NCI-H187 (cell line): ENCODE results near the gene TMEM190.

Source experiments
- DNase-seq, 2 experiments: peaks; one replicate each; lab custom pipeline; 2025; lab: John Stamatoyannopoulos, UW

The TMEM190 gene

GRCh38 chr19:55352040-55352439, 24.6 kb upstream of the TMEM190 start:
- DNase-seq, result no peak

- DNase-seq, result no peak
Measured at GRCh38 chr19:55352549-55353145, 24.0 kb upstream of the TMEM190 start.

DNA sequence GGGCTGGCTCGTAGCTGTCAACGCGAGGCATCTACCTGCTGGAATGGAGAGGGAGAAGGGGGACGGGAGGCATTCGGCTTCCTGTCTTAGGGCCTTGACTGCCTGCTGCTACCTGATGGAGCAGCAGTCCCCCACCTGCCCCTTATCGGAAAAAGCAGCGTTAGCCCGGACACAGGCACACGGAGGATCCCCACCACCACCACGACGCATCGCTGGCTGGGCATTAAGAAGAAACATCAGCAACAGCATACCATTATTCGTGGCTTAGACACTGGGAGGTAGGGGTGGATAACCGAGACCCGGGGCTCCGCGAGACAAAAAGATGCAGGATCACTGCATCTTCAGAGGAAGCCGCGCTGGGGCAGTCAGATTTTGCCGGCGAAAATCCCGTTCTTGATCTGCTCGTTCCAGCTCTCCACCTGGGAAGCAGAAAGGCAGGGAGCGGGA, 23.2 kb upstream of the TMEM190 start:
- no peak for DNase-seq

DNA sequence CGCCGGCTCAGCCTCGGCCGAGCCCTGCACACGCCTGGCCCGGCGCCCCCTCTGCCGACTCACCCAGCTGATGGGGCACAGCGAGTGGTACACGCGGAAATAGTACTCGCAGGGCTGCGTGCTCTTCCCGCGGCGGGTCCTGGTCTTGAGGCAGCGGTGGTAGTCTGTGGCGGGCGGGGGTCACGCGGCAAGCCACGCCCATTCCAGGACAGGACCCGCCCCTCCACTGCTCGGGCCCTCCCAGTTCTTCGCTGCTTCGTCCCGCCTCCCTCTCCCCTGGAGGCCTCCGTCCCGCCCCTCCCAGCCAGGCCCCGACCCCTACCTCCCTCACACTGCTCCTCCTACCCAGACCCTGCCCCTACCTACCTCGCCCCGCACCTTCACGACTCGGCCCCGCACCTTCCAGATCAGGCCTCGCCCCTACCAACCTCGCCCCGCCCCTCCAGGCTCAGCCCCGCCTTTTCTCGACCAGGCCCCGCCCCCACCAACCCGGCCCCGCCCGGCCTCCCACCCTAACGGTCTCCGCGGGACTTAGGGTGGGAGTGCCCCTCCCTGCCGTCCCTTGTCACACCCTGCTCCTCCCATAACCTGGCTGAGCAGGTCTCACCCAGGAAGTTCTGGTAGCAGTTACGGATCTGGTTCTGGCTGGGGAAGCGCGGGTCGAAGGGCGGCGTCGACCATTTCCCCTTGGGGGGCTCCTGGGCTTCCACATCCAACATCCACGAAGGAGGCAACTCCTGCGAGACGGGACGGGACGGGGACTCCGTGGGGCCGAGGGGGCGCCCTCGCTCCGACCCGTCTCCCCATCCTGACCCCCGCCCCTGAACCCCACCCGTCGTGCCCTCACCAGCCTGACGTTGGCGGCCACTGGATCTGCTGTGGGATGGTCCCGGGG, 22.6 kb upstream of the TMEM190 start:
- peak in 1 of 2 experiments; percentile 33 for DNase-seq

- no peak for DNase-seq
Measured at GRCh38 chr19:55354698-55355212, 21.9 kb upstream of the TMEM190 start, which contains the start of gene COX6B2. Gene COX6B2 (minus strand): TSS chr19:55354719. CDS start chr19:55354521, 198 bp downstream.

GRCh38 chr19:55355213-55355821, 21.3 kb upstream of the TMEM190 start:
- DNase-seq, result no peak

DNA sequence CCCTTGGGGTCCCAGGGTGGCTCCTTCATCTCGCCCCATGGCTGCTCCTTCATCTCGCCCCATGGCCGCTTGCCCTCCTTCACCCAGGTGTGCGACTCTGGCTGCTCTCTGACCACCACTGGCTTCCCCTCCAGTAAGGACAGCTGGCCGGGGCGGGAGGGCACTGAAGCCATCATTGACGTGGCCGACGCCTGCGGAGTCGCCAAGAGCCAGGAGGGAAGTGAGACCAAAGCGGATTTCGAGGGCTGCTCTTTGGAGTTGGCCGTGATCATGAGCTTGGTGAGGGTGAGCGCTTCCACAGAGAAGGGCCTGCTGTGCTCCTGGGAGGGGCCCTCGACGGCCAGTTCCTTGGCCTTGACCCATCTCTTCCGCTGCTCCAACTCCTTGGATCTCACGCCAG, 18.1 kb upstream of the TMEM190 start:
- DNase-seq, result no peak

DNA sequence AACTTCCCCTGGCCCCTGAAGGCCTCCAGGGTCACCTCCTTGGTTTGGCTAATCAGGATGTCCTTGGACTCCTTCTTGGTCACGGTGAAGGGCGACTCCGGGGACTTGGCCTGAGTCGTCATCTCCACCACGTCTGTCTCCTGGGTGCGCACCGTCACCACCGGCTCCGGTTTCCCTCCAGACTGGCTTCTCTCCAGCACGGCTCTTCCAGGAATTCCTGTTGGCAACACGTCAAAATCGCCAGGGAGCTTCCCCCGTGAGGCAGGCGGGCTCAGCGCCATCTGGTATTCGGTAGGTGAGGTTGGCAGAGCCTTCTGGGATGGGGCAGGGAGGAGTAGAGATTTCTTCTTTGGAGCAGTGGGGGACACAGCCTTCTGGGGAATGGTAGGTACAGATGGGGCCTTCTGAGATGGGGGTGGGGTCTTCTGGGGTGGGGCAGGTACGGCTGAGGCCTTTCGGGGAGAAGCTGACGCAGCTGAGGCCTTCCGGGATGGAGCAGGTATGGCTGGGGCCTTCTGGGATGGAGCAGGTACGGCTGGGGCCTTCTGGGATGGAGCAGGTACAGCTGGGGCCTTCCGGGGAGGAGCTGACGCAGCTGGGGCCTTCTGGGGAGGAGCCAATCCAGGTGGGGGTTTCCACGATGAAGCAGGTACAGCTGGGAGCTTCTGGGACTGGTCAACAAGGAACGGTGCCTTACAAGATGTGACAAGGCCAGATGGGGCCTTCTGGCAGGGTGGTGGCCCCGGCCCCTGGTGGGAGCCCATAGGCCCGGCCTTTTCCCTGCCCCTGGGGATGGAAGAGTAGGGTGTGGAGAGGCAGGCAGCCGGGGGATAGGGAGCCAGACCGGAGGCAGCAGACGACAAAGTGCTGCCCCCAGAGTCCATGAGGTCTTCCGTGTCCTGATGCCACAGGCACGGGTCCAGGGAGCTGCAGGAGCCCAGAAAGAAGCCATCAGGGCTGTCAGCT, 17.4 kb upstream of the TMEM190 start:
- no peak for DNase-seq

GRCh38 chr19:55360902-55361301, 15.7 kb upstream of the TMEM190 start:
- DNase-seq, result no peak

DNA sequence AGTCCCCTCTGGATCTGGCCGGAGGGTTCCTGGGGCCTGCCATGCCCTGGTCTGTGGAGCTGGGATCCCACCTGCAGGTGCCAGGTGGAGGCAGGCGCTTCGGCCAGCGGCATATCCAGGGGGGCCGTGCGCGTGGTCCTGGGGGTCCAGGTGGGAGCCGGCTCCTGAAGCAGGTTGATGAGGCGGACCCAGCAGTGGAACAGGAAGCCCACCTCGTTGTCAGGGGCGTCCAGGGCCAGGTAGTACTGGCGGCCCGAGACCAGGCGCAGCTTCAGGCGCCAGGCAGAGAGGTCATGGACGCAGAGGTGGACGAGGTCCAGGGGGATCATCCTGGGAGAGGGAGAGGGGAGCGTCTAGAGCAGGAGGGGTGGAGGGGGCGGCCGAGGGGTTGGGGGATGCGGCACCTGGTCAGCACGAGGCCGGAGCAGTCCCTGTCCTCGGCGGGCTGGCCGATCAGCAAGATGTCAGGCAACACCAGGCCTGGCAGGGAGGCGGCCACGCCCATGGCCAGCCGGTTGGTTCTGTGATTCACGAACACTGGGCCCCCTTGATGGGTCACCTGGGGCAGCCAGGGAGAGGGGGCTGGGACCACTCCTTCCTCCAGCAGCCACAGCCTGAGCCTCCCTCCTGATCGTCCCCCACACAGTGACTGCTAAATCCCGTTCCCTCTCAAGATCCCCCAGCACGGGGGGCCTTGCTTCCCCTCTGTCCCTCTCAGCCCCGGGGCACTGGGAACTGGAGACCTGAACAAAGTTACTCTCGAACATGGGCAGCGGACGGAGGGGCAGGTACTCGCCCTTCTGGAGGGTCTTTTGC, 14.2 kb upstream of the TMEM190 start:
- DNase-seq, result no peak

- DNase-seq, result no peak
Measured at GRCh38 chr19:55362990-55363716, 13.5 kb upstream of the TMEM190 start, which contains the start of gene GARIN5B. Gene GARIN5B (minus strand): TSS chr19:55363260. CDS start chr19:55363066, 194 bp downstream.

GRCh38 chr19:55365245-55365644, 11.4 kb upstream of the TMEM190 start:
- DNase-seq, result no peak

GRCh38 chr19:55365964-55366363, 10.7 kb upstream of the TMEM190 start:
- DNase-seq, result no peak

GRCh38 chr19:55366790-55367189, 9.8 kb upstream of the TMEM190 start:
- no peak for DNase-seq

DNA sequence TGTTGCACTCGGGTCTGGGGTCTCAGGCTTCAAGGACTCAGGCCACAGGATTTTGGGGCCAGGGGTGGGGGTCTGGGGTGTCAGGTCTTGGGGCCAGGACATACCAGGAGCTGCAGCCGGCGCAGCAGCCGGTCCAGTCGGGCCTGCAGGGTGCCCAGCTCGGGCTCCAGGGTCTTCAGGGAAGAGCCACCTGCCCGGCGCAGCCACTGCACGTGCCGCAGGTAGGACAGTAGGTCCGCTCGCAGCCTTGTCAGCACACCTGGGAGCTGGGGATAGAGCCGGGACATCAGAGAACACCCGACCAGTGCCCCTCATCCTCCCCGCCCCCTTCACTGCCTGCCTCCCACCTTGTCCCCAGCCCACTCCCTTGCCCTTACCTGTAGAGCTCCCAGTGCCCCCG, 8.5 kb upstream of the TMEM190 start:
- no peak for DNase-seq

GRCh38 chr19:55368701-55369563, 7.7 kb upstream of the TMEM190 start:
- DNase-seq, result no peak

- no peak for DNase-seq
Measured at GRCh38 chr19:55369653-55370304, 6.8 kb upstream of the TMEM190 start.

GRCh38 chr19:55370305-55370988, 6.2 kb upstream of the TMEM190 start, which contains the start of gene IL11:
Gene IL11 (minus strand): TSS chr19:55370463. CDS start chr19:55370310, 153 bp downstream.
- no peak for DNase-seq
